ENCODE data around the gene PATJ.

- no peak for TF ChIP-seq USF2 (IDR thresholded peaks at IDR 0.05; ENCODE audit: borderline replicate concordance, low read depth, low read length)
- TF ChIP-seq, protein P1, sequence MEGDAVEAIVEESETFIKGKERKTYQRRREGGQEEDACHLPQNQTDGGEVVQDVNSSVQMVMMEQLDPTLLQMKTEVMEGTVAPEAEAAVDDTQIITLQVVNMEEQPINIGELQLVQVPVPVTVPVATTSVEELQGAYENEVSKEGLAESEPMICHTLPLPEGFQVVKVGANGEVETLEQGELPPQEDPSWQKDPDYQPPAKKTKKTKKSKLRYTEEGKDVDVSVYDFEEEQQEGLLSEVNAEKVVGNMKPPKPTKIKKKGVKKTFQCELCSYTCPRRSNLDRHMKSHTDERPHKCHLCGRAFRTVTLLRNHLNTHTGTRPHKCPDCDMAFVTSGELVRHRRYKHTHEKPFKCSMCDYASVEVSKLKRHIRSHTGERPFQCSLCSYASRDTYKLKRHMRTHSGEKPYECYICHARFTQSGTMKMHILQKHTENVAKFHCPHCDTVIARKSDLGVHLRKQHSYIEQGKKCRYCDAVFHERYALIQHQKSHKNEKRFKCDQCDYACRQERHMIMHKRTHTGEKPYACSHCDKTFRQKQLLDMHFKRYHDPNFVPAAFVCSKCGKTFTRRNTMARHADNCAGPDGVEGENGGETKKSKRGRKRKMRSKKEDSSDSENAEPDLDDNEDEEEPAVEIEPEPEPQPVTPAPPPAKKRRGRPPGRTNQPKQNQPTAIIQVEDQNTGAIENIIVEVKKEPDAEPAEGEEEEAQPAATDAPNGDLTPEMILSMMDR (IDR thresholded peaks at IDR 0.05) = no peak
- TF ChIP-seq EZH2phosphoT487 (IDR thresholded peaks at IDR 0.05; ENCODE audit: borderline replicate concordance, low read depth) = no peak
- TF ChIP-seq JUND (IDR thresholded peaks at IDR 0.05) = no peak
These were observed 27.9 kb downstream of the PATJ start for GRCh38 chr1:61770131-61770530.

Measured in SK-N-SH (cell line).